HG03045 (cell line): ENCODE data around the gene HRCT1.

Experiments
- ATAC-seq: cut with Tn5 transposase; IDR thresholded peaks from one replicate; pipeline ENCODE4 v1.9.1; 2021; ENCODE audit warnings: mild to moderate bottlenecking, moderate library complexity; ENCODE audit not compliant: unreplicated experiment

Gene HRCT1

DNA sequence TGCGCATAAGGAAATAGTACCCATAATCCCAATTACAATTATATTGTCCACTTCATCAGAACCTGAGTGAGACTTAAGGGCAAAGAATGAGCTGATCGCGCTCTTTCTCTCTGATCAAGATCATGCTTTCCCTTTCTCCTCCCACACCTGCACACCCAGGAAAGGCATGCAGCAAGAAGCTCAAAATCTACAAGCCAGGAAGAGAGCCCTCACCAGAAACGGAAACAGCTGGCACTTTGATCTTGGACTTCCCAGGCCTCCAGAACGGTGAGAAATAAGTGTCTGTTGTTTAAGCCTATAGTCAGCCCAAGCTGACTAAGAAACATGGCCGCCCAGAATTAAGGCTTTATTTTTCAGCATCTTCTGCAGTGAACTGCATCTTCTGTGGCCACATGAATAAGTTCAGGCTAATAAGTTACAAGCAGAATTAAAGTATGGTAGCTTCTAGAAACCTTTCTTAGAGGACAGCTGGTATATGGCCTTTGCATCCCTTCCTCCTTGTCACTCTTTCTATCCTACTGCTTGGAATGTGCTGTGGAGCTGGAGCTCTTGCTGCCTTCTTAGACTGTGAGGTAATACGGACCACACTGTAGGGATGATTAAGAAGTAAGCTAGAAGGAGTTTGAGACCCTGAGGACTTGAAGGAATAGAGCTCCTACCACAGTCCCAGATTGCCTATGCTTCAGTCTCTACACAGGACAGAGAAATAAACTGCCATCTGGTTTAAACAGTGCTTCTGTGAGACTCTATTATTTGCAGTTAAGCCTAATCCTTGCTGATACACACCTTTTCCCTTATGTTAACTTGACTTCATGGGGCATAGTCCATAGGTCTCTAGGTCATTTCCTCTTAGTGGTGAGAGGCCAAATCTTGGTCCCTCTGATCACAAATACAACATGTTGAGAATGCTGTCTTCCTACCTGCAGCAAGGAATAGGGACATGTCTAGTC lies 34.7 kb downstream of the HRCT1 start:
- no peak for ATAC-seq

DNA sequence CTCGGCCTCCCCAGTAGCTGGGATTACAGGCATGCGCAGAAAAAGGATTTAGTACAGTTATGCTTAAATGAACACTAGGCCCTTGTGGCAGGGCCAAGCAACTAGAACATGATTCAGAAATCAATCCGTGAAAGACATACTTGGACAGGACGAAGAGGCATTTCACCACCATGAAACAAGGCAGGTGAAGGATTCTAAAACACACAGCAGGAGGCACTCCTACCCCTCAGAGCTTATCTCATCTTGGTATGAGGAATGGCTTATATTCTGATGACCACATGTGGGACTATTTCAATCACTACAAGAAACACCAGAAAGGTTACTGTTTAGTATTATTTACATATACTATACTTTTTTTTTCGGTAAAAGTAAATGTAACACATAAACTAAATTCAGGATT lies 36.3 kb downstream of the HRCT1 start:
- no peak for ATAC-seq

DNA sequence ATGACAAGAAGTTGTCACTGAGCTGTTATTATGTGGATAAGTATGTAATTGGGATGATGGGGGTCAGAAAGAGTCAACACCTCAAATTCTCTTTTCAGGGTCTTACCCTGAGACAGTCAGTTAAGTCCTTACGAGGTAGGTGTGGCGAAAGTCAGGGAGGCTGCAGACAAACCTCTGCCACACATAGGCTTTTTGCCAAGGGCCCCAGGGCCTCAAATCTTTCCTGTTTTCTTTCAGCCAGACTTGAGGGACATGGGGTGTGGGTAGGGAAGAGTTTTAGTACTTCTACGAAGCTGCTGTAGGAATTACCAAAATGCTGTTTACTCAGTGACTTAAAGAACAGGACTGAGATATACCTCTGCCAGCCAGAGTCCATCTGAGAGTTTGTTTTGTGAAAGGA lies 38.2 kb downstream of the HRCT1 start:
- ATAC-seq, result no peak

- ATAC-seq, result no peak
Measured at GRCh38 chr9:35944841-35945240, 38.8 kb downstream of the HRCT1 start.

DNA sequence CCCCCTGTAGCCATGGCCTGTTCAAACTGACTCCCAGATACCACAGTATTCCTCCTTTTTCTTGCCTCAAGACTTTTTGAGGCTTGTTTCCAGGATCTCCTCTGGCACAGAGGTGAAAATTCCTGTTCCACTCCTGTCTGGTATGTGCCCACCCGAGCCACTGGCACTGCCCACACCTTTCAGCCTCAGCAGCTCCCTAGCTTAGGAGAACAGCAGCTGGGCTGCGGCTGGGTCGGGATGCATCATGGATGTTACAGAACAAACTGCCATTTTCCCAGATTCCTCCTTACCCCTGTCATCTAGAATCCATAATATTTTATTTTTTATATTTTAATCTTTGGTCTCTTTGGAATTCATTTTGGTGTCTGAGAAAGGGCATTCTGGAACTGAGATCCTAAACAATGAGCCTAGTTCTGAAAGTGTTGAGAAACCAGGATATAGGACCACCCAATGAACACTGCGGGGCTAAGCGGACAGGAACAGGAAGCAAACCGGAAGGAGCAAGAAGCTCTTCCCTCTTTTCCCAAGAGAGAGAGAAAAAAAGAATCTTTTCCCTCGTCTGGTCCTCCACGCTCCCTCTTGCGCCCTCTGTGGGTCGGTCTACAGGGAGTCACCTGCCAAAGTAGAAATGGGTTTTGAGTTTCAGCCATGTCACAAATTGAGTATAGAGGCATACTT lies 39.5 kb downstream of the HRCT1 start:
- no peak for ATAC-seq

DNA sequence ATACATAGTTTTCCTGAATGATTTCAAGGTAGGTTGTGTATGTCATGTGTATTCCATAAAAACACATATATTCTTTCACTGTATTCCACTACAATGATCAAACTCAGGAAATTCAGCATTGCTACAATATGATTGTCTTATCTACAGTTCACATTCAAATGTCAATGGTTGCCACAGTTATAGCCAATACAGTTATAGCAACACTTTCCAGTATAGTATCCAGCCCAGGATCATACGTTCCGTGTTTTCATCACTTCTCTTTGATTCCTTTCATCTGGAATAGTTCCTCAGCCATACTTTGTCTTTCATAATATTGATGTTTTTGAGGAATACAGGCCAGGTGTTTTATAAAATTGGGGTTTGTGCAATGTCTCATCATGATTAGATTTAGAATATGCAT lies 42.4 kb downstream of the HRCT1 start:
- ATAC-seq, result no peak

GRCh38 chr9:35948901-35949318 lies 42.9 kb downstream of the HRCT1 start:
- ATAC-seq, result no peak

DNA sequence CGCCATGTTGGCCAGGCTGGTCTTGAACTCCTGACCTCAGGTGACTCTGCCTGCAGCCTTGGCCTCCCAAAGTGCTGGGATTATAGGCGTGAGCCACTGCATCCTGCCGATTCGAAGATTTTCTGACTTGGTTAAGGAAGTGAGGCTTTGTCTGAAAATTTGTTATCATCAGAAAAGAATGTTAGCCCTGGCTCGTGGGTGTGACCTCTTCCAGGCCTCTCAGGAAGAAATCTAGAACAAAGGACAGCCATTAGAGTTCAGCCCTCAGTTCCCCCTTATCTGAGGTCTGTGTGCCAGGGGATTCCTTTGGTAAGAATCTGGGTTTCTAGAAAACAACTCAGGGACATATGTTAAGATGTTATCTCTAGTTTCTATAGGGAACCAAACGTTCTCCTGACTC lies 45.7 kb downstream of the HRCT1 start:
- no peak for ATAC-seq

- no peak for ATAC-seq
Measured at GRCh38 chr9:35952526-35953191, 46.7 kb downstream of the HRCT1 start.

- no peak for ATAC-seq
Measured at GRCh38 chr9:35954942-35955546, 49.0 kb downstream of the HRCT1 start.

DNA sequence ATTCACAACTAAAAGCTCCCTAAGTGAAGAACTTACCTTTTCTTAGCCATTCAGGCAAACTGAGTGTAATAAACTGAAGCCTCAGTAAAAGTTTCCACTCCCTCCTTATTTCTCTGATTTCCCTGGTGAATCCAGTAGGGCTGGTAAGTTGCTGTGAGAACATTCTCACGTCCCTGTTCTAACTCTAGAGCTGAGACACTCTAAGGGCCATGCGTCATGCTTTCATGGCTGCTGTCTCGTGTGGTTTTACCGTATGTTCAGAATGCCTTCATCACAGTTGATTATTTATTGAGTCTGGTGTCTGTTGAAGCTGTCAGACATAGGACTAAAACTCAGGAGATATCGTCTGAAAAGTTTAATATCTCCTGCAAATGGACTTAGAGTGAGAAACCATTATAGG lies 50.6 kb downstream of the HRCT1 start:
- ATAC-seq, result no peak
